K562 (cell line): Measurements from ENCODE around the gene POLR2A.

Experiments used
- MXD1 ChIP-seq: fragments of 250-450 bp; sonication (Bioruptor Pico); IDR thresholded peaks from 2 replicates; pipeline ENCODE4 v1.8.0; 2021; ENCODE audit warnings: borderline replicate concordance, mild to moderate bottlenecking, moderate library complexity; ENCODE audit not compliant: poor library complexity, severe bottlenecking
- NR0B1 ChIP-seq: fragments of 450-650 bp; IDR thresholded peaks from one replicate; pipeline ENCODE4 v1.6.1; 2018; ENCODE audit warnings: mild to moderate bottlenecking, moderate library complexity; ENCODE audit not compliant: partially characterized antibody
- PHF8 ChIP-seq: fragments of 200-600 bp; sonication (generic); IDR thresholded peaks from 2 replicates; pipeline ENCODE4 v1.6.1; 2012; ENCODE audit warnings: mixed run types, mild to moderate bottlenecking, inconsistent platforms, low read length, moderate library complexity, borderline replicate concordance
- POLR2A ChIP-seq: fragments of 450-650 bp; conservative IDR thresholded peaks from 2 replicates; pipeline ENCODE4 v1.6.1; 2016
- REST ChIP-seq, 2 experiments: fragments of 450-650 bp; formaldehyde crosslinking in 1 of 2; IDR thresholded peaks; 2 replicates each; pipeline versions ENCODE4 v1.4.0 to v1.6.1; 2014 to 2020; ENCODE audit warnings: mild to moderate bottlenecking in 2 of 2, borderline replicate concordance in 1 of 2, low read depth in 1 of 2
- TF ChIP-seq, protein P1 (sequence below), 3 experiments: IDR thresholded peaks in 2 of 3; conservative IDR thresholded peaks in 1 of 3; 2 replicates each; pipeline ENCODE4 v1.5.1; 2011 to 2012; ENCODE audit warnings: low read length in 3 of 3, mild to moderate bottlenecking in 3 of 3, control low read depth in 2 of 3, improper control_type of control experiment in 1 of 3, inconsistent platforms in 1 of 3, low read depth in 1 of 3, mixed read lengths in 1 of 3, moderate library complexity in 1 of 3; ENCODE audit not compliant: insufficient read depth in 2 of 3
- TF ChIP-seq, protein P2 (sequence below): sonication (generic); formaldehyde crosslinking; IDR thresholded peaks from 2 replicates; pipeline ENCODE4 v1.8.1; 2022; ENCODE audit warnings: missing genetic modification reagents

DNA sequence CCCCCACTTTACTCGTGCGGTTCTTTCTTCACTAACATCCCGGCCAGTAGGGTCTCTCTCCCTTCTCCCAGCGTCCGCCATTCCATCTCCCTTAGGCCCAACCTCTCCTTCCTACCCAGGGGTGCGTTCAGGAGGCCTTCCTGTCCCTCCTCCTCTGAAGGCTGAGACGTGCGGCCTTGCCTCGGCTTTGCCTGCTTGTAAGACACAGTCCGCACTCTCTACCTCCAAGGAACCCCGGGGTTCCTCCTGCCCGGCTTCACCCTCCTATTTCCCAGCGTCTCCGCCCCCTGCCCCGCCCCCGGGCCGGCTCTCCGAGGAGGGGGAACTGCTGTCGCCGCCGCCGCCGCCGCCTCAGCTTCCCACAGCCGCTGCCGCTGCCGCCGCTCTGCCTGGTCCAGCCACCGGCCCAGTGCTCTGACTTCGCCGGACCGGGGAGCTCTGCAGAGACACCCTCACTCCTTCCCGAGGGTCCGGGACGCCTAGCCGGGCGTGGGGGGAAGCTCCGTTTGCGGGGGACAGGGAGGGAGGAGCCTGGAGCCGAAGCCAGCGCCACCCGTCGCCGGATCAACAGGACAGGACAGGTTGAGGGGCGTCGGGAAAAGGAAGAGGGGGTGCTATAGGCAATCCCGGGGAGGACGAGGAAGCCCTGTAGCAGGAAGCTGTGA, 46.1 kb upstream of the POLR2A start:
- TF ChIP-seq MXD1 (no peak), NR0B1 (no peak), REST (IDR thresholded peaks at IDR 0.05; ENCODE audit: borderline replicate concordance) (no peak), REST (CRISPR knock-in tag; IDR thresholded peaks at IDR 0.05; ENCODE audit: low read depth) (no peak), PHF8 (peak; percentile 33; the same call in 1 of the 2 replicates), POLR2A (no peak)
- TF ChIP-seq, protein P1, sequence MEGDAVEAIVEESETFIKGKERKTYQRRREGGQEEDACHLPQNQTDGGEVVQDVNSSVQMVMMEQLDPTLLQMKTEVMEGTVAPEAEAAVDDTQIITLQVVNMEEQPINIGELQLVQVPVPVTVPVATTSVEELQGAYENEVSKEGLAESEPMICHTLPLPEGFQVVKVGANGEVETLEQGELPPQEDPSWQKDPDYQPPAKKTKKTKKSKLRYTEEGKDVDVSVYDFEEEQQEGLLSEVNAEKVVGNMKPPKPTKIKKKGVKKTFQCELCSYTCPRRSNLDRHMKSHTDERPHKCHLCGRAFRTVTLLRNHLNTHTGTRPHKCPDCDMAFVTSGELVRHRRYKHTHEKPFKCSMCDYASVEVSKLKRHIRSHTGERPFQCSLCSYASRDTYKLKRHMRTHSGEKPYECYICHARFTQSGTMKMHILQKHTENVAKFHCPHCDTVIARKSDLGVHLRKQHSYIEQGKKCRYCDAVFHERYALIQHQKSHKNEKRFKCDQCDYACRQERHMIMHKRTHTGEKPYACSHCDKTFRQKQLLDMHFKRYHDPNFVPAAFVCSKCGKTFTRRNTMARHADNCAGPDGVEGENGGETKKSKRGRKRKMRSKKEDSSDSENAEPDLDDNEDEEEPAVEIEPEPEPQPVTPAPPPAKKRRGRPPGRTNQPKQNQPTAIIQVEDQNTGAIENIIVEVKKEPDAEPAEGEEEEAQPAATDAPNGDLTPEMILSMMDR (IDR thresholded peaks at IDR 0.05 in 2 of 3, conservative IDR thresholded peaks at IDR 0.05 in 1 of 3; ENCODE audit: insufficient read depth in 2 of 3, low read depth in 1 of 3, low read length in 3 of 3): no peak
- TF ChIP-seq, protein P2, sequence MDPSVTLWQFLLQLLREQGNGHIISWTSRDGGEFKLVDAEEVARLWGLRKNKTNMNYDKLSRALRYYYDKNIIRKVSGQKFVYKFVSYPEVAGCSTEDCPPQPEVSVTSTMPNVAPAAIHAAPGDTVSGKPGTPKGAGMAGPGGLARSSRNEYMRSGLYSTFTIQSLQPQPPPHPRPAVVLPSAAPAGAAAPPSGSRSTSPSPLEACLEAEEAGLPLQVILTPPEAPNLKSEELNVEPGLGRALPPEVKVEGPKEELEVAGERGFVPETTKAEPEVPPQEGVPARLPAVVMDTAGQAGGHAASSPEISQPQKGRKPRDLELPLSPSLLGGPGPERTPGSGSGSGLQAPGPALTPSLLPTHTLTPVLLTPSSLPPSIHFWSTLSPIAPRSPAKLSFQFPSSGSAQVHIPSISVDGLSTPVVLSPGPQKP (CRISPR knock-in tag): no peak
